ENCODE measurements around the gene IGSF8. TPM values are rescaled to one million over a fixed set of nuclear protein-coding genes. Genes with fewer than 3 reads are reported as not detected.

IGSF8 gene
- total and polyA plus RNA-seq, 2 donors (not counting 3 experiments of a cell fraction or from before 2014, with no cell fraction given) = 9.5 to 17.5 TPM

DNA sequence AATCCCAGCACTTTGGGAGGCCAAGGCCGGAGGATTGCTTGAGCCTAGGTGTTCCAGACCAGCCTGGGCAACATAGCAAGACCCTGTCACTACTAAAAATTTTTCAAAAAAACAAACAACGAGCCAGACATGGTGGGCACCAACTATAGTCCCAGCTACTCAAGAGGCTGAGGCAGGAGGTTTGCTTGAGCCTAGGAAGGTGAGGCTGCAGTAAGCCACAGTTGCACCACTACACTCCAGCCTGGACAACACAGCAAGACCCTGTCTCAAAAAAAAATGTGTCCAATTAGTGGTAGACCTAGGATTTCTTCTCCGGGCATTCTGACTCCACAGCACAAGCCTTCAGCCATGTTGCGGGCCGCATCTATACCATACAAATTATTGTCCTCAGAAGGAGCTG lies 6.7 kb upstream of the IGSF8 start:
- Histone ChIP-seq H3K4me2 (ENCODE audit: insufficient read depth, low read length) (no peak overlapping the region), H3K79me2 (ENCODE audit: control insufficient read depth, insufficient read depth, low read length) (no peaks in the 10 kb centered on the region), H2AFZ (ENCODE audit: low read depth, low read length) (no peak overlapping the region), H3K9me1 (replicated peaks; ENCODE audit: control insufficient read depth, extremely low read depth, insufficient read depth, low read length) (no peaks in the 10 kb centered on the region), H3K36me3 (ENCODE audit: control insufficient read depth in 2 of 2, extremely low read depth in 1 of 2, insufficient read depth in 2 of 2, low read length in 2 of 2) (no peaks in the 10 kb centered on the region), H4K20me1 (replicated peaks; ENCODE audit: control insufficient read depth, extremely low read depth, insufficient read depth, low read length) (no peaks in the 10 kb centered on the region), H3K9ac (replicated peaks; ENCODE audit: extremely low read depth, insufficient read depth, low read length) (no peak overlapping the region), H3K4me3 (replicated peaks in 1 of 3; ENCODE audit: insufficient read depth in 1 of 3, low read depth in 1 of 3, low read length in 3 of 3) (no peak overlapping the region), H3K27me3 (ENCODE audit: control insufficient read depth in 2 of 2, insufficient read depth in 2 of 2, low read length in 2 of 2) (peaks cover 32 to 44% of the 10 kb centered on the region in 2 experiments), H3K27ac (ENCODE audit: insufficient read depth, low read depth, low read length) (no peak overlapping the region), H3K9me3 (replicated peaks; ENCODE audit: control insufficient read depth, insufficient read depth, low read length) (no peaks in the 10 kb centered on the region), H3K4me1 (ENCODE audit: control insufficient read depth, extremely low read depth, insufficient read depth, low read length) (no peaks in the 10 kb centered on the region)
- no TSS peak for BruUV-seq (replicated peaks)
- intact Hi-C loops (cut with micrococcal nuclease) = loop anchor here (10.0 kb wide), 1 partner anchor 500 kb away; no protein-coding TSS in a partner anchor
- dilution Hi-C loops (cut with MboI; ENCODE audit: extremely low pct_ligation_motif_present, low sequenced_read_pairs) = no loop called here
- DNase-seq (ENCODE audit: low read depth, low spot score) (no peak), FAIRE-seq (no peak)
- POLR2A ChIA-PET = no interaction called here
- CTCF ChIA-PET = interaction anchor here (0.8 to 7.1 kb wide), 11 partner anchors 19 to 273 kb away, joined by 3 to 145 read pairs (median 3); no protein-coding TSS in a partner anchor
- TF ChIP-seq POLR2AphosphoS5 (IDR thresholded peaks at IDR 0.05; ENCODE audit: insufficient read depth, low read depth, low read length) (no peak), MYC (IDR thresholded peaks at IDR 0.05; ENCODE audit: low read depth, low read length) (no peak), EZH2 (IDR thresholded peaks at IDR 0.05; ENCODE audit: borderline replicate concordance, low read depth, low read length, severe bottlenecking) (no peak), GATA2 (IDR thresholded peaks at IDR 0.05; ENCODE audit: insufficient read depth, insufficient read length, low read depth, low read length) (no peak), JUN (IDR thresholded peaks at IDR 0.05; ENCODE audit: borderline replicate concordance, insufficient read depth, insufficient read length, low read depth) (no peak), FOS (IDR thresholded peaks at IDR 0.05; ENCODE audit: borderline replicate concordance, insufficient read depth, low read length) (no peak), POLR2A (IDR thresholded peaks at IDR 0.05; ENCODE audit: low read depth, low read length) (no peak)
- TF ChIP-seq, protein P1, sequence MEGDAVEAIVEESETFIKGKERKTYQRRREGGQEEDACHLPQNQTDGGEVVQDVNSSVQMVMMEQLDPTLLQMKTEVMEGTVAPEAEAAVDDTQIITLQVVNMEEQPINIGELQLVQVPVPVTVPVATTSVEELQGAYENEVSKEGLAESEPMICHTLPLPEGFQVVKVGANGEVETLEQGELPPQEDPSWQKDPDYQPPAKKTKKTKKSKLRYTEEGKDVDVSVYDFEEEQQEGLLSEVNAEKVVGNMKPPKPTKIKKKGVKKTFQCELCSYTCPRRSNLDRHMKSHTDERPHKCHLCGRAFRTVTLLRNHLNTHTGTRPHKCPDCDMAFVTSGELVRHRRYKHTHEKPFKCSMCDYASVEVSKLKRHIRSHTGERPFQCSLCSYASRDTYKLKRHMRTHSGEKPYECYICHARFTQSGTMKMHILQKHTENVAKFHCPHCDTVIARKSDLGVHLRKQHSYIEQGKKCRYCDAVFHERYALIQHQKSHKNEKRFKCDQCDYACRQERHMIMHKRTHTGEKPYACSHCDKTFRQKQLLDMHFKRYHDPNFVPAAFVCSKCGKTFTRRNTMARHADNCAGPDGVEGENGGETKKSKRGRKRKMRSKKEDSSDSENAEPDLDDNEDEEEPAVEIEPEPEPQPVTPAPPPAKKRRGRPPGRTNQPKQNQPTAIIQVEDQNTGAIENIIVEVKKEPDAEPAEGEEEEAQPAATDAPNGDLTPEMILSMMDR (IDR thresholded peaks at IDR 0.05; ENCODE audit: extremely low read depth in 1 of 2, insufficient read depth in 1 of 2, low read depth in 1 of 2, low read length in 2 of 2) = no peak
- TF ChIP-seq, protein P2, sequence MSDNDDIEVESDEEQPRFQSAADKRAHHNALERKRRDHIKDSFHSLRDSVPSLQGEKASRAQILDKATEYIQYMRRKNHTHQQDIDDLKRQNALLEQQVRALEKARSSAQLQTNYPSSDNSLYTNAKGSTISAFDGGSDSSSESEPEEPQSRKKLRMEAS (IDR thresholded peaks at IDR 0.05; ENCODE audit: insufficient read depth, insufficient read length) = no peak
